SK-N-SH (cell line): Measurements from ENCODE around the gene C20orf141.

ENCODE experiments used
- CTCF ChIP-seq: fragments of 200-600 bp; sonication (generic); IDR thresholded peaks from 2 replicates; pipeline ENCODE4 v1.6.1; 2017; ENCODE audit warnings: antibody characterized with exemption, mild to moderate bottlenecking, moderate library complexity
- FOSL2 ChIP-seq: IDR thresholded peaks from 2 replicates; pipeline ENCODE4 v1.4.0; 2012; ENCODE audit warnings: low read depth, mild to moderate bottlenecking, moderate library complexity, borderline replicate concordance
- FOXM1 ChIP-seq: IDR thresholded peaks from 2 replicates; pipeline ENCODE4 v1.4.0; 2012; ENCODE audit warnings: low read depth, mild to moderate bottlenecking
- JUND ChIP-seq: IDR thresholded peaks from 2 replicates; pipeline ENCODE4 v1.4.0; 2012
- MAX ChIP-seq: IDR thresholded peaks from 2 replicates; pipeline ENCODE4 v1.4.0; 2012; ENCODE audit warnings: low read depth
- NFIC ChIP-seq: IDR thresholded peaks from 2 replicates; pipeline ENCODE4 v1.4.0; 2012; ENCODE audit warnings: borderline replicate concordance
- POLR2AphosphoS5 ChIP-seq: IDR thresholded peaks from 2 replicates; pipeline ENCODE4 v1.6.1; 2012; ENCODE audit warnings: low read depth, low read length
- SMC3 ChIP-seq: IDR thresholded peaks from 2 replicates; pipeline ENCODE4 v1.6.1; 2012; ENCODE audit warnings: low read depth, low read length, improper control_type of control experiment
- TEAD4 ChIP-seq: IDR thresholded peaks from 2 replicates; pipeline ENCODE4 v1.4.0; 2012; ENCODE audit warnings: mild to moderate bottlenecking, borderline replicate concordance; ENCODE audit not compliant: insufficient read depth
- ZBTB33 ChIP-seq: IDR thresholded peaks from 2 replicates; pipeline ENCODE4 v1.4.0; 2012; ENCODE audit warnings: low read depth, borderline replicate concordance

GRCh38 chr20:2836035-2836434 lies 21.2 kb downstream of the C20orf141 start:
- TF ChIP-seq FOXM1 = no peak
- TF ChIP-seq FOSL2 = no peak
- TF ChIP-seq CTCF = no peak
- no peak for TF ChIP-seq NFIC
- no peak for TF ChIP-seq ZBTB33
- TF ChIP-seq SMC3 = no peak
- TF ChIP-seq MAX = no peak
- no peak for TF ChIP-seq TEAD4
- TF ChIP-seq JUND = no peak
- TF ChIP-seq POLR2AphosphoS5 = no peak
